NCI-H2171 treated with DMSO at 0.1 percent for 48 hours (cell line): Measurements from ENCODE around the gene FAM110C.
"Not testable (repeated sequence)": the region's sequence is repeated elsewhere in the genome, so short reads cannot be mapped to it uniquely, and the experiment has no call there.

Experiments
- DNase-seq: peaks from one replicate; lab custom pipeline; 2025; lab: John Stamatoyannopoulos, UW

FAM110C gene, protein sequence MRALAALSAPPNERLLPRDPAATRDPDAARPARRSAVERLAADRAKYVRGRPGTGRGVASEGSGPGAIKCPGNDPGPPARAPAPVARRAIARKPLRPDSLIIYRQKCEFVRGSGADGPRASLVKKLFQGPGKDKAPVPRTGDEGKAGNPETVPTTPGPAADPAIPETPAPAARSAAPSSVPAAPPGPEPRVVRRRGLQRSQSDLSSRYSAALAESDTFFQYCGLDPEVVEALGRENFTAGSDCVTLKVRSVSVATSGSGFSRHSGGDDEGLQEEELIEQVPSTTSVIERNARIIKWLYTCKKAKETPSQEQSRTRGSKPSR

DNA sequence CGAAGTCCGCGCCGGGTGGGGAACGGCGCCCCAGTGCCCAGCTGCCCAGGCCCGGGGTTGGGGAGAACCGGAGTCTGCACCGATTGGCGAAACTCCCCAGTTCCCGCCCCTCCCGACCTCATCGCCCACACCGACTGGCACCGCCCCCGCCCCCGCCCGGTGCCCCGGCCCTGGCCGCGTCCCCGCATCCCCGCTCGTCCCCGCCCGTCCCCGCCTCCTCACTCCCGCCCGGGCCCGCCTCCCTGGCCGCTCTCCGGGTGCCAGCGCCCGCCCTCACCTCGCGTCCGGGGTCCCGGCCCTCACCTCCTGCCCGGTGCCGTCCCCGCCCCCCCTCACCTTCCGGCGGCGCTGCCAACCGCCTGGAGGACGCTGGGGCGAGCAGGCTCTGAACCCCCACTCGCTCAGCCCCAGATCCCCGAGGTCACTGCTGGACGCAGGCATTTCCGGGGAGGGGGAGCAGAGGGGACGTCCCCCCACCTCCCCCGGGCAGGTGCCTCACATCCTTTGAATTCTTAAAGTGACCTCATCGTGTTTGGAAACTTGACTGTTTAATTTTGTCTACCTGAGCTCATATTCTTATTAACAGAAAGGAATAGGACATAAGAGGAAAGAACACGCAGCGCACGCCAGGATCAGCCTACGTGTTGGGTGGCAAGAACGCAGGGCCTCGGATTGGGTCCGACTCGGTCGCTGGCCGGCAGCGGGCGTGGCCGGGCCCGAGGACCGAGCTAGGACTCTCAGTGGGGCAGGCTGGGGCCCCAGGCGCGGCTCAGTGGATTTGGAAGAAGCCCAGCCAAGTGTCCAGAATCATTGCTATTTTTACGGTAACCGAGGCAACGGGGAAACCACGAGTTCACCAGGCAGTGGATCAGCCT, at the start of gene FAM110C:
TSS of gene FAM110C (minus strand) at position 35 of the 875 bp plus-strand sequence. CDS start 120 bp downstream, outside the sequence.
- DNase-seq: no peak

DNA sequence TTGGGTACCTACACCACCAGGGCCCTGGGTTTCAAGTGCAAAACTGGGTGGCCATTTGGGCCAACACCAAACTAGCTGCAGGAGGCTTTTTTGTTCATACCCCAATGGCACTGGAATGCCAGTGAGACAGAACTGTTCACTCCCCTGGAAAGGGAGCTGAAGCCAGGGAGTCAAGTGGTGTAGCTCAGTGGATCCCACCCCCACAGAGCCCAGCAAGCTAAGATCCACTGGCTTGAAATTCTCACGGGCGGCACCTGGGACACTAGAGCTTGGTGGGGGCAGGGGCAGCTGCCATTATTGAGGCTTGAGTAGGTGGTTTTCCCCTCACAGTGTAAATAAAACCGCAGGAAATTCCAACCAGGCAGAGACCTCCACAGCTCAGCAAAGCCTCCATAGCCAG, 46.0 kb upstream of the FAM110C start:
- DNase-seq: no peak

DNA sequence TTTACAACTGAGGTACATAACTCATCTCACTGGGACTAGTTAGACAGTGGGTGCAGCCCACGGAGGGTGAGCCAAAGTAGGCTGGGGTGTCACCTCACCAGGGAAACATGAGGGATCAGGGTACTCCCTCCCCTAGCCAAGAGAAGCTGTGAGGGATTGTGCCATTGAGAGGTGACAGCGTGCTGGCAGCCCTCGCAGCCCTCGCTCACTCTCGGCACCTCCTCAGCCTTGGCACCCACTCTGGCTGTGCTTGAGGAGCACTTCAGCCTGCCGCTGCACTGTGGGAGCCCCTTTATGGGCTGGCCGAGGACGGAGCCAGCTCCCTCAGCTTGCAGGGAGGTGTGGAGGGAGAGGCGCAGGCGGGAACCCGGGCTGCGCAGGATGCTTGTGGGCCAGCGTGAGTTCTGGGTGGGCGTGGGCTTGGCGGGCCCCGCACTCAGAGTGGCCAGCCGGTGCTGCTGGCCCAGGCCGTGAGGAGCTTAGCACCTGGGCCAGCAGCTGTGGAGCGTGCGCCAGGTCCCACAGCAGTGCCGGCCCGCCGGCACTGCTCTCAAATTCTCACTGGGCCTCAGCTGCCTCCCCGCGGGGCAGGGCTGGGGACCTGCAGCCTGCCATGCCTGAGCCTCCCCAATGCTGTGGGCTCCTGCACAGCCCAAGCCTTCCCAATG, 44.5 kb upstream of the FAM110C start:
- no peak for DNase-seq

DNA sequence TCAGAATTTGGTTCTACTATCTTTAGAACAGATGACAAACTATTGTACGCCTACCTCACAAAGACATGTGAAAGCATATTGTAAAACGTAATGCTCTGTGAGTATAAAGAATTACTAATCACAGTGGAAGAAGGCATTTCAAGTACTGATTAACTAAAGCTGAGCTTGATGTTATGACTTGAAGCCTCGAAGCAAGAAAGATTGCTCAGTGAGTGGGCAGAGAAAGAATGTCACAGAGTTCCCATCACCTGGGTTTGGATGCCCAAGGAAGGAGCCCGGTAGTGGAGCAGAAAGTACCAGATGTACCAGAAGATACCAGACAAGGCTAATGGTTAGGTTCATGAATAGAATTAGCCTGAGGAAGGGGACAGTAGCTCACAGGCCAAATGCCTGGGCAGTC, 39.5 kb upstream of the FAM110C start:
- DNase-seq: no peak

DNA sequence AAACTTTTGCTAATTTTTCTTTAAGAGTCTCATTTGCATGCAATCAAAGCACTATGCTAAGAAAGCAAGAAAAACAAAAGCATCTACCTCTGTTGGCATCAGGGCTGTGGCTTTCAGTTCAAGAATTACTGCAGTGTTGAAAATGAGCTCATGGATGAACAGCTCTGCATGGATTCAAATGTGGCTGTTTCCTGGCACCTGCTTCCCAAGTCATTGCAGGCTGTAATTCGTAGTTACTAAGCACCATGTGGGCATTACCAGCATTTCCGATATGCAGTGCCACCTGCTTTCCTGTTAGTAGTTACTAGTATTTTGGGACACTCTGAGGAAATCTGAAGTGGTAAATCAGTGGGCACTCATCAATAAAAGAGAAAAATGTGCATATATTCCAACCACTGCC, 37.8 kb upstream of the FAM110C start:
- no peak for DNase-seq

DNA sequence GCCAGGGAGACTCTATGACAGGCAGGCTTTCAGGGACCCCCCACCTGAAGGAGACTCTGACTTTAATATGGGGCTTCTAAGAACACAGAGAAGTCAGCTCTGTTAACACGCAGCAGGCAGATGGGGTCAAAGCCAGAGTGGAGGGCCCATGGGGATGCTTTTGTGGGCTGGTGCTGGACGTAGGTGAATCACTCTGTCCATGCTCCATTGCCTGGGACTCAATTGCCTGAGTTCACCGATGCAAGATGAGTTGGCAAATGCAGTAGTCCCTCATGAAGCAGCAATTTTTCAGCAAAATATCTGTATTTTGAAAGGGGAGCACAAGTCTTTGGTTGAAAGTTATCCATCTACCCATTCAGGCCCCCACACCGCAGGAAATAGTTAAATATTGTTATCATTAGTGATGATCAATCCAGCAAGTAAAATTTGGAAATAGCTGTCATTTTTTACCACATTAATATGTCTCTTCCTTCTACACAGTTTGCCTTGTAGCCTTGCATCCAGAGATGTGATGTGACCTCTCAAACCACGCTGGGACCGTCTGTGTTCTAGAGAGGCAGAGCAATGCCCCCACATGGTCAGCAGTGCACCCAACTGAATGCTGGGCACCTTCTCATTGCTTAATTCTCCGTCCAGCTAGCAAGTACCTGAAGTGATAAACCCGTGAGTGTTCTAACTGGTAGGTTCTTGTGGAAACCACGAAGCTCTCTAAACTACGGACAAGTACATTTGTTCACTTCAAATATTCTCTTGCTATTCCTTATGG, 34.8 kb upstream of the FAM110C start:
- DNase-seq: no peak

DNA sequence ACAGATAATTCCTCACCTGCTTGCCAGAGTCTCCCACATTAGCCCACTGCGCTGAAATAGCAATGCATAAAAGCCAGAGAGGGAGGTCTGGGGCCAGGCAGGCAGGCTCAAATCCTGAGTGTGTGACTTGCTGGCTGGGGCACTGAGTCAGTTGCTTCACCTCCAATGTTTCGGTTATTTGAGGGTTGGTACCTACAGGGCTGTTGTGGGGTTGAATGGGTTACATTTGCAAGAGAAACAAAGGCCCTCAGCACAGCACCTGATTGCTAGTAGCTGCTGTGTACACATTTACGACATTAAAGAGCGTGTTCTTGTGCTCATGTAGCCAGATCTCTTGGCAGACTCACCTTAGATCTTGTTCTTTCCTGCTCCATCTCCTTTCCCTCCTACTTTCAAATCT, 34.1 kb upstream of the FAM110C start:
- no peak for DNase-seq

DNA sequence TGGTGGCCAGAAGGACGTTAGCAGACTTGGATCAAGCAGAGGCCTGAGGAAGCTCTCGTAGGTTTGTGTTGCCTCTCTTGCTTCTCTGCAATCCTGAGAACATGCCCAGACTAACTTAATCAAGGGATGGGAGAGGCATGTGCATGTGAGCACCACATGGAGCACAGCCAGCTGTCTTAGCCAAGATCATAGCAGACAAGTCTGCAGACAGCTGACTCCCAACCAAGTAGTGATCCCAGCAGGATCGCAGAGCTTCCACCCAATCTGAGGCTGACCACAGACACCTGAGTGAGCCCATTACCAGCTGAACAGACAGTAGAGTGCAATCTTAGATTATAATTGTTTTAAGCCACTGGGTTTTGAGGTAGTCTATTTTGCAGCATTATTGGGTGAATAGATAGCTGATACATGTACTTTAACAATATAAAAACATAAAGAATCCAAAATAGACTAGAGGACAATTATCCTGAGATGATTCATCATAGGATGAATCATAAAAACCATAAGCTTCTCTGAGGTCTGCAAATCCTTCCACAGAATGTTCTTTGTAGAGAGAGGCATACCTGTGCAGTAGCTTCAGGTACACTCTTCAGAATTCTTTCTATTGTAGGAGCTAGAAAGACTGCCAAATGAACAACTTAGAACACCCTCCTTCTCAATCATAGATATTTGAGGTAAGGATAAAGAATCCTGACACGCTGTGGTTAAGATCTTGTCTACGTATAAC, 25.2 kb upstream of the FAM110C start:
- no peak for DNase-seq

DNA sequence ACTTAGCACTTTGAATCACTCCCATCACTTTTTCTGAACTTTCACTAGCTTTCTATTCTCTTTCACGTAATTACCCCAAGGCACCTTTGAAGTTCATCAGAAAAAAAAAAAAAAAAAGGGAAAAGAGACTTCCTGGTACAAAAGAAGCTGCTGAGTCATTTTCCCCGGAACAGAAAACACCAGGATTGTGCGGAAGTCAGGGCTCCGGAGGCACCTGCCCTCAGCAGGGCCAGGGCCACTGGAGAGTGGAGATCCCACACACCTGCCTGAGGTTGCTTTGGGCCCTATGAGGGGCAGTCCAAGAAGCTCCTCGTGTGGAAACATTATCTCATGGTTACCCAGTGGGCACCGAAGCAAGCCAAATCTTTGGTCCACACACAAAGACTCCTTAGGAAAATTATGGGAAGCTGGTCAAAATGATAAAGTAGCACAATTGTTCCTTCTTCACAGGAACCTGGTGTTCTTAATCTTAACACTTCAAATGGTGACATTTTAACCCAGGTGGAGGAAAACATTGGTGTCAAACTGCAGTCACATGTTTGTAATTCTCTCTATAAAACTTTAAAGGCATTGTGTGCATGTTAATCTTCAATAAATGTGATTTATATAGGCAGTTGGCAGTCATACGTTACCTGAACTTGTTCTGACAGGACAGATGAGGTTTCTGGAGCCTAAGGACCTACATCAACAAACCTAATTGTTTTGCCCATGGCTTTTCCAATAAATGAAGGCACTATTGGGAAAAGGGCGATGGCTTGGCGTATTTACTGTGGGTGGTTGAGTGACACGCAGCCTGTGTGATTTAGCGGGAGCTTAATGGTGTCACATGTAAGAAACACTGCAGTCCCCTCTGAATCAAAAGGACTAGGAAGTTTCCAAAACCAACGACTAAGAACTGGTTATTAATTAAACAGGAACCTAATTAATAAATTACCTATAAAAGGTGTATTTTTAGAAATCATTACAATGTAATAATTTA, 23.4 kb upstream of the FAM110C start:
- DNase-seq: no peak

DNA sequence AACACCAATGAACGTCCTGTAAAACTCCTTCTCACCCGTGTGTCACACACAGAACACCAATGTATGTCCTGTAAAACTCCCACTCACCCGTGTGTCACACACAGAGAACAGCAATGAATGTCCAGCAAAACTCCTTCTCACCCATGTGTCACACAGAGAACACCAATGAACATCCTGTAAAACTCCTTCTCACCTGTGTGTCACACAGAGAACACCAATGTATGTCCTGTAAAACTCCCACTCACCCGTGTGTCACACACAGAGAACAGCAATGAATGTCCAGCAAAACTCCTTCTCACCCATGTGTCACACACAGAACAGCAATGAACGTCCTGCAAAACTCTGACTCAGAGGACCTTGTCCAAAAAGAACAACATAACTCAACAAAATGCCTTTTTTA, 22.3 kb upstream of the FAM110C start:
- DNase-seq: not testable (repeated sequence)

DNA sequence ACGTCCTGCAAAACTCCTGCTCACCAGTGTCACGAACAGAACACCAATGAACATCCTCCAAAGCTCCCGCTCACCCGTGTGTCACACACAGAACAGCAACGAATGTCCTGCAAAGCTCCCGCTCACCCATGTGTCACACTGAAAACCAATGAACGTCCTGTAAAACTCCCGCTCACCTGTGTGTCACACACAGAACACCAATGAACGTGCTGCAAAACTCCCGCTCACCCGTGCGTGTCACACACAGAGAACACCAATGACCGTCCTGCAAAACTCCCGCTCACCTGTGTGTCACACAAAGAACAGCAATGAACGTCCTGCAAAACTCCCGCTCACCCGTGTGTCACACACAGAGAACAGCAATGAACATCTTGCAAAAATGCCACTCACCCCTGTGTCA, 20.5 kb upstream of the FAM110C start:
- DNase-seq: no peak

DNA sequence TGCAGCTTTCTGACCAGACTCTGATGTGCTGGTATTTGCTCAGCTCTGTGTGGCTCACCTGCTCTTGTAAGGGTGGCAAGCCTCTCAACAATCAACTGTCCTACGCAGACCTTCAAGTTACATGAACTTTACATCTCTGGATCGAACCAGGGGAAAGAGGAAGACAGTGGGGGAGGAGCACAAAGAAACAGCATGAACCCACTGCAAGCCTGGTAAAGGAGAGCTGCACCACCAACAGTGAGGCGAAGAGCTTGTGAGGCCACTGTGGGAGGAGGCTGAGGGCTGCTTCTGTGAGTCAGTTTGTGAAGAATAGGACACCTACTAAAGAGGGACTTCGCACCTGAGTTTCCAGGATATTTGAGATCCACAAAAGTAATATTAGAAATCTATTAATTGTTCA, 18.8 kb upstream of the FAM110C start:
- DNase-seq: no peak

DNA sequence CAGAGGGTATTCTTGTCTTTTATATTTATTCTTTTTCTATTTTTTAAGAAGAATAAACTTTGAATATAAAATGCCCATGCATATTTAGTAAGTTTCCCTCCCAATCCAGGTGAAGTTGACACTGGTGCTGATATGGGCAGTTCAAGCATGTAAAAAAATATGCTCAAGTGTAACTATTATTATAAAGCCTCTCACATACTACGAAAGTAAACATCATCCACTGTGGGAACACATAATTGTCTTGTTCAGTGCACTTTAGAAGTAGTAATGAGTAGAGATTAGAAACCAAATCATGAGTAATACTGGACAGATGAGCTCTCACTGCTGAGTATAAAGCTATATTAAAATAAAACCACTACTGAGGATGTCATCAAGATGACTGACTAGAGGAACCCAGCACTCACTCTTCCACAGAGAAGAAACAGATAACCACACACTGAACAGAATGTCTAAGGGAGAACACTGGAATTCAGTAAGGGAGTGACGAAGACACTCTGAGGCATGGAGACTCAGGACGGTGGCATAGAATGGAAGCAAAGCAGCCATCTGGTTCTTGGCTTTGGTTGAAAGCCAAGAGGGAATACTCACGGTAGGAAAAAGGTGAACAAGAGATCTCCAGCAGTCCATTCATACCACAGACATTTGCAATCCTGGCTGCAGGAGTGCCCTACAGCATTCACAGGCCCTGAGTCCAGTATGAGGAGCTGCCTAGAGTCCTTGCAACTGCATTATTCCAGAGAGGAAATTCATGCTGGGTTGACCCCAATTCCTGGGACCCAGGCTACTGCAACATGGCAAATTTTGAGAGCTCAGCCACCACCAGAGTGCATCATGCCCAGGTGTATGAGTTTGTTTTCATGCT, 9.5 kb upstream of the FAM110C start:
- DNase-seq: no peak

DNA sequence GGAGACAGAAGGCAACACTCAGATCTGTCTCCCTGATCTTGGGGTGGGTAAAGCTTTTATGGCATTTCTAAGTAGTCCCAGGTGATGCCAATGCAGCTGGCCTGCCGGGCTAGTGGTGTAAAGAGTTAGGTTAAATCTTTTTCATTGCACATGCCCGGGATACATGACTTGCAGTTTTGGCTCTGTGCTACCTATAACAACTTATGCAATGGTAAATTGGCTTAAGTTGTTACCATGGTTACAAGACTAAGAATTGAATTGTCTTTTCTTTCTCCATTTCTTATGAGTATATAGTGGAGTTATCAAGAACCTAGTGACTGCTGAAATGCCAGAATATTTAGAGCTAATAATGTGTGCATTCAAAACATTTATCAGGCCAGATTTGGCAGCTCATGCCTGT, 5.3 kb upstream of the FAM110C start:
- DNase-seq: no peak

DNA sequence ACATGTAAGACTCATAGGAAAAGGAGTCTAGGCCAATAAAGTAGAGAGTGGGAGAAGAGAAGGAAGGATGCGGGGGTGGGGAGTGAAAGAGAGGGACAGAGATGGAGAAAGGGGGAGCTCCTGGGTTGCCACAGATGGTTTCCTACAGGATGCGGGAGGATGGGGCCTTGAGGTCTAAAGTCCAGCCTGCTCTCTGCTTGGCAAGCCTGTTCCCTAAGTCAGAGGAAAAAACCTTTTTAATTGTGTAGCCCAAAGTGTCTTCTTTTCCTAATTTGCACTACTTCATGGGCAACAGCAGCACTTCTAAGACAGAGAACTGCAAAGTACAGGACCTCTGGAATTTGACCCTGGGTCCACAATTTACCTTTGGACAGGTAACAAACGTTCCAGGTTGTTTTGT, 1.4 kb upstream of the FAM110C start:
- no peak for DNase-seq

DNA sequence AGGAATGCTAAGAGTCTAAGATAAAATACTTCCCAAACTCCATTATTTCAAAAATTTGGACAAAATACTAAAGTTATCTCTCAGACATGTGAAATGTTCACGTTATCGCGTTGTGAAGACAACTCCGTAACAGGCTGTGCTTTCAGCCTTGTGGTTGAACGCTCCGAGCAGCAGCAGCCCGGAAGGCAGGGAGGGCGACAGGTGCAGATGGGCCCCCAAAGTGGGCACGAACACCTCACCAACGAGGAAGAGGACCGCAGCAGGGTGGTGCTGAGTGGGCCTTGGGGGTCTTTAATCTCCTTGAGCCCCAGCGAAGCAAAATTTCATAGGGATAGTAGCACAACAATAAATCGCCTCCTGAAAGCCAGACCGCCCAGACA, 1.0 kb upstream of the FAM110C start:
- no peak for DNase-seq

DNA sequence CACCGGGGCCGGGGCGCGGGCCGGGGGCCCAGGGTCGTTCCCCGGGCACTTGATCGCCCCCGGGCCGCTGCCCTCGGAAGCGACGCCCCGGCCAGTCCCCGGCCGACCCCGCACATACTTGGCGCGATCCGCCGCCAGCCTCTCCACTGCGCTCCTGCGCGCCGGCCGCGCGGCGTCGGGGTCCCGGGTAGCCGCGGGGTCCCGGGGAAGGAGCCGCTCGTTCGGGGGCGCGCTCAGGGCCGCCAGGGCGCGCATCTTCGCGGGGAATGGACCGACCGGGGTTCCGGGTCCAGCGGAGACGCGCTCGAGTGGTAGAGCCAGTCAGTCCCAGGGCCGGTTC, 204 bp downstream of the FAM110C start:
- DNase-seq: no peak

DNA sequence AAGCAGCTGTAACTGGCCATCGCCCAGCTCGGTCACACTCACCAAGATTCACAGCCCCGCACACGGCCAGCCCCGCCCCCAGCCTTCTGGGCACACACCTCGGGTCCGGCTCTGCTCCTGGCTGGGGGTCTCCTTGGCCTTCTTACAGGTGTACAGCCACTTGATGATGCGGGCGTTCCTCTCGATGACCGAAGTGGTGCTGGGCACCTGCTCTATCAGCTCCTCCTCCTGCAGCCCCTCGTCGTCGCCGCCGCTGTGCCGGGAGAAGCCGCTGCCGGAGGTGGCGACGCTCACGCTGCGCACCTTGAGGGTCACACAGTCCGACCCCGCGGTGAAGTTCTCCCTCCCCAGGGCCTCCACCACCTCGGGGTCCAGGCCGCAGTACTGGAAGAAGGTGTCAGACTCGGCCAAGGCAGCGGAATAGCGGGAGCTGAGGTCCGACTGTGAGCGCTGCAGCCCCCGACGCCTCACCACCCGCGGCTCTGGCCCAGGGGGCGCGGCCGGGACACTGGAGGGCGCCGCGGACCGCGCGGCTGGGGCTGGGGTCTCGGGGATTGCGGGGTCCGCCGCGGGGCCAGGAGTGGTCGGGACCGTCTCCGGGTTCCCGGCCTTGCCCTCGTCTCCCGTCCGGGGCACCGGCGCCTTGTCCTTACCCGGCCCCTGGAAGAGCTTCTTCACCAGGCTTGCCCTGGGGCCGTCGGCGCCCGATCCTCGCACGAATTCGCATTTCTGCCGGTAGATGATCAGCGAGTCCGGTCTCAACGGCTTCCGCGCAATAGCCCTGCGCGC, 769 bp downstream of the FAM110C start:
- DNase-seq: no peak
